ENCODE measurements around the gene TREML1.

- TF ChIP-seq EZH2 (IDR thresholded peaks at IDR 0.05) (no peak), POLR2AphosphoS5 (IDR thresholded peaks at IDR 0.05; ENCODE audit: borderline replicate concordance, low read depth, low read length) (no peak)
Measured at GRCh38 chr6:41177695-41178094, 23.5 kb upstream of the TREML1 start.
